ENCODE data around the gene C1orf94.

DNA sequence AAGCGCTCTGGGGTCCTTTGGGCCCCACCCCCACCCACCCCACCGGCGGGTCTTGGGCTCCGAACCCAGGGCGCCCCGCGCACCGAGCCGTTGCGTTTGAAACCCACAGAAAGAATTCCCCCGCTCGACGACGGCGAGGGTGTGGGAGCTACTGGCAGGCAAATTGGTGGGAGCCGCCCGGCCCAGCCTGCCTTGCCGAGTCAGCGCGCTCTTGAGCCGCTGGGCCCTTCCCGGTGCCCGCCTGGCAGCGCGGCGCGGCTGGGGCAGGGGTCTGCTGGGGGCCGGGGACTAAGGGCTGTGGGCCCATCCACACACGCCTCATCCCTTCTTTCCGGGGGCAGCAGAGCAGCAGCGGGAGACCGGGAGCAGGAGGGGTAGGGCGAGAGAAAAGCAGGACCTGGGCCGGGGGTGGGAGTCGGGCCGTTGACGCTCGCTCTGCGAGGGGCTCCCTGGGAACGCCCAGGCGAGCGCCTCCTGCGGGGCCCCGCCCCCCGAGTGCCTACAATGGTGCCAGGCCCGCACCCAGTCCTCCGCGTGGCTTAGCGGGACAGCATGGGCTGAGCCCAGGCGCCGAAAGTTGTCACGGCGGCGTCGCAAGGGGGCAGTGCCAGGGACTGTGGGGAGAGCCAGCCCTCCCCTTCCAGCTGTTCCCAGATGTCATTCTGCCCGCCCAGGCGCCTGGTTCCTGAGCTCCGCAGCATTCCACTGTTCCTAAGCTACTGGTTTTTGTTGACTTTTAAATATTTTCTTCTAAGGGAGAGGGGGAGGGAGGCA is at the start of gene C1orf94:
- TF ChIP-seq, protein P1, sequence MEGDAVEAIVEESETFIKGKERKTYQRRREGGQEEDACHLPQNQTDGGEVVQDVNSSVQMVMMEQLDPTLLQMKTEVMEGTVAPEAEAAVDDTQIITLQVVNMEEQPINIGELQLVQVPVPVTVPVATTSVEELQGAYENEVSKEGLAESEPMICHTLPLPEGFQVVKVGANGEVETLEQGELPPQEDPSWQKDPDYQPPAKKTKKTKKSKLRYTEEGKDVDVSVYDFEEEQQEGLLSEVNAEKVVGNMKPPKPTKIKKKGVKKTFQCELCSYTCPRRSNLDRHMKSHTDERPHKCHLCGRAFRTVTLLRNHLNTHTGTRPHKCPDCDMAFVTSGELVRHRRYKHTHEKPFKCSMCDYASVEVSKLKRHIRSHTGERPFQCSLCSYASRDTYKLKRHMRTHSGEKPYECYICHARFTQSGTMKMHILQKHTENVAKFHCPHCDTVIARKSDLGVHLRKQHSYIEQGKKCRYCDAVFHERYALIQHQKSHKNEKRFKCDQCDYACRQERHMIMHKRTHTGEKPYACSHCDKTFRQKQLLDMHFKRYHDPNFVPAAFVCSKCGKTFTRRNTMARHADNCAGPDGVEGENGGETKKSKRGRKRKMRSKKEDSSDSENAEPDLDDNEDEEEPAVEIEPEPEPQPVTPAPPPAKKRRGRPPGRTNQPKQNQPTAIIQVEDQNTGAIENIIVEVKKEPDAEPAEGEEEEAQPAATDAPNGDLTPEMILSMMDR (IDR thresholded peaks at IDR 0.05): no peak
- TF ChIP-seq, protein P2, sequence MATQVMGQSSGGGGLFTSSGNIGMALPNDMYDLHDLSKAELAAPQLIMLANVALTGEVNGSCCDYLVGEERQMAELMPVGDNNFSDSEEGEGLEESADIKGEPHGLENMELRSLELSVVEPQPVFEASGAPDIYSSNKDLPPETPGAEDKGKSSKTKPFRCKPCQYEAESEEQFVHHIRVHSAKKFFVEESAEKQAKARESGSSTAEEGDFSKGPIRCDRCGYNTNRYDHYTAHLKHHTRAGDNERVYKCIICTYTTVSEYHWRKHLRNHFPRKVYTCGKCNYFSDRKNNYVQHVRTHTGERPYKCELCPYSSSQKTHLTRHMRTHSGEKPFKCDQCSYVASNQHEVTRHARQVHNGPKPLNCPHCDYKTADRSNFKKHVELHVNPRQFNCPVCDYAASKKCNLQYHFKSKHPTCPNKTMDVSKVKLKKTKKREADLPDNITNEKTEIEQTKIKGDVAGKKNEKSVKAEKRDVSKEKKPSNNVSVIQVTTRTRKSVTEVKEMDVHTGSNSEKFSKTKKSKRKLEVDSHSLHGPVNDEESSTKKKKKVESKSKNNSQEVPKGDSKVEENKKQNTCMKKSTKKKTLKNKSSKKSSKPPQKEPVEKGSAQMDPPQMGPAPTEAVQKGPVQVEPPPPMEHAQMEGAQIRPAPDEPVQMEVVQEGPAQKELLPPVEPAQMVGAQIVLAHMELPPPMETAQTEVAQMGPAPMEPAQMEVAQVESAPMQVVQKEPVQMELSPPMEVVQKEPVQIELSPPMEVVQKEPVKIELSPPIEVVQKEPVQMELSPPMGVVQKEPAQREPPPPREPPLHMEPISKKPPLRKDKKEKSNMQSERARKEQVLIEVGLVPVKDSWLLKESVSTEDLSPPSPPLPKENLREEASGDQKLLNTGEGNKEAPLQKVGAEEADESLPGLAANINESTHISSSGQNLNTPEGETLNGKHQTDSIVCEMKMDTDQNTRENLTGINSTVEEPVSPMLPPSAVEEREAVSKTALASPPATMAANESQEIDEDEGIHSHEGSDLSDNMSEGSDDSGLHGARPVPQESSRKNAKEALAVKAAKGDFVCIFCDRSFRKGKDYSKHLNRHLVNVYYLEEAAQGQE (IDR thresholded peaks at IDR 0.05; ENCODE audit: low read depth, low read length): no peak
- TF ChIP-seq SMC3 (IDR thresholded peaks at IDR 0.05; ENCODE audit: low read depth, low read length) (no peak), GATA2 (CRISPR knock-in tag; IDR thresholded peaks at IDR 0.05) (no peak), CHD2 (IDR thresholded peaks at IDR 0.05; ENCODE audit: low read length, partially characterized antibody) (no peak), POLR2AphosphoS5 (IDR thresholded peaks at IDR 0.05; ENCODE audit: low read depth, low read length) (no peak), EP300 (IDR thresholded peaks at IDR 0.05; ENCODE audit: borderline replicate concordance in 1 of 2, low read depth in 1 of 2, low read length in 1 of 2) (no peak), JUND (IDR thresholded peaks at IDR 0.05) (no peak), RFX5 (IDR thresholded peaks at IDR 0.05; ENCODE audit: low read length) (no peak)
- TF ChIP-seq, protein P3, sequence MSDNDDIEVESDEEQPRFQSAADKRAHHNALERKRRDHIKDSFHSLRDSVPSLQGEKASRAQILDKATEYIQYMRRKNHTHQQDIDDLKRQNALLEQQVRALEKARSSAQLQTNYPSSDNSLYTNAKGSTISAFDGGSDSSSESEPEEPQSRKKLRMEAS (IDR thresholded peaks at IDR 0.05; ENCODE audit: low read depth): no peak
